ENCODE results near the gene IFNE.
A peak's percentile ranks its signal among the peaks of the same experiment; 100 is the strongest.

DNA sequence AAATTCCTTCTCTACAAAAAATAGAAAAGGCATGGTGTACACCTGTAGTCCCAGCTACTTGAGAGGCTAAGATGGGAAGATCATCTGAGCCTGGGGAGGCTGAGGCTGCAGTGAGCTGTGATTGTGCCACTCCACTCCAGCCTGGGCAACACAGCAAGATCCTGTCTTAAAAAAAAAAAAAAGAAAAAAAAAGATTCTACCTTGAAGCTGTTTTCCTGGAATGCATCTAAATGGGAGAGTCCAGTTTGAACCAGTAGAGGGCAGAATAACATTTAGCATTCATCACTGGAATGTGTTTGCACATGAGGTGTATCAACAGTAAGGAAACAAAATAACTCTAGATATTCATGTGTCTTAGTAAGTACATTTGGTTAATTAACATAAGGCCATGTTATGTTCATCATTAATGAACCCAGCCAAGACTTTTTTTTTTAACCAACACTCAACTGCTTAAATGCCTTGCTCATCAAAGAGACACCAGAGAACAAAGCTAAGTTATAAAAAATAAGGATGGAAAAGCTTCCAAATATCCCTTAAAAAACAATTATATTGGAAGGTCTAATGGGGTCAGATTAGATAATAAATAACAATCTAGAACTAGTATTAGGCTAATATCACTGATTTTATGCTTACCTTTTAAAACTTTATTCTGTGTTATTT is 16.1 kb downstream of the IFNE start:
- TF ChIP-seq, protein P1, sequence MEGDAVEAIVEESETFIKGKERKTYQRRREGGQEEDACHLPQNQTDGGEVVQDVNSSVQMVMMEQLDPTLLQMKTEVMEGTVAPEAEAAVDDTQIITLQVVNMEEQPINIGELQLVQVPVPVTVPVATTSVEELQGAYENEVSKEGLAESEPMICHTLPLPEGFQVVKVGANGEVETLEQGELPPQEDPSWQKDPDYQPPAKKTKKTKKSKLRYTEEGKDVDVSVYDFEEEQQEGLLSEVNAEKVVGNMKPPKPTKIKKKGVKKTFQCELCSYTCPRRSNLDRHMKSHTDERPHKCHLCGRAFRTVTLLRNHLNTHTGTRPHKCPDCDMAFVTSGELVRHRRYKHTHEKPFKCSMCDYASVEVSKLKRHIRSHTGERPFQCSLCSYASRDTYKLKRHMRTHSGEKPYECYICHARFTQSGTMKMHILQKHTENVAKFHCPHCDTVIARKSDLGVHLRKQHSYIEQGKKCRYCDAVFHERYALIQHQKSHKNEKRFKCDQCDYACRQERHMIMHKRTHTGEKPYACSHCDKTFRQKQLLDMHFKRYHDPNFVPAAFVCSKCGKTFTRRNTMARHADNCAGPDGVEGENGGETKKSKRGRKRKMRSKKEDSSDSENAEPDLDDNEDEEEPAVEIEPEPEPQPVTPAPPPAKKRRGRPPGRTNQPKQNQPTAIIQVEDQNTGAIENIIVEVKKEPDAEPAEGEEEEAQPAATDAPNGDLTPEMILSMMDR (conservative IDR thresholded peaks at IDR 0.05): peak; percentile 87
- TF ChIP-seq ZFX (IDR thresholded peaks at IDR 0.05): no peak
